ENCODE data around the gene MALRD1.

GRCh38 chr10:19488592-19489280, 440.1 kb downstream of the MALRD1 start:
- no peak for TF ChIP-seq CTCF (IDR thresholded peaks at IDR 0.05)
- no peak for TF ChIP-seq POLR2A (IDR thresholded peaks at IDR 0.05)

All from body of pancreas (tissue), 4 donors.